Type B pancreatic cell (in vitro differentiated cells): Measurements from ENCODE around the gene OTULINL. TPM values are rescaled to one million over a fixed set of nuclear protein-coding genes. Genes with fewer than 3 reads are reported as not detected.
A peak's percentile ranks its signal among the peaks of the same experiment; 100 is the strongest.

Experiments used
- DNase-seq: peaks from one replicate; pipeline ENCODE4 v3.0.0; 2021; ENCODE audit warnings: mixed read lengths; ENCODE audit not compliant: unreplicated experiment; ENCODE audit errors: extremely low spot score
- H3K27ac Mint-ChIP-seq: 2 replicates; pipeline ENCODE4 v1.8.0; 2021; ENCODE audit warnings: mild to moderate bottlenecking, mixed read lengths
- H3K27me3 Mint-ChIP-seq: 2 replicates; pipeline ENCODE4 v1.8.0; 2021; ENCODE audit warnings: mixed read lengths
- H3K36me3 Mint-ChIP-seq: 2 replicates; pipeline ENCODE4 v1.8.0; 2021; ENCODE audit warnings: mixed read lengths
- H3K4me1 Mint-ChIP-seq: one replicate; pipeline ENCODE4 v1.8.0; 2021; ENCODE audit warnings: mixed read lengths; ENCODE audit not compliant: unreplicated experiment
- H3K4me3 Mint-ChIP-seq: 2 replicates; pipeline ENCODE4 v1.8.0; 2021; ENCODE audit warnings: mild to moderate bottlenecking, mixed read lengths
- H3K9me3 Mint-ChIP-seq: 2 replicates; pipeline ENCODE4 v1.8.0; 2021; ENCODE audit warnings: mixed read lengths
- total RNA-seq: library from RNA; stranded (reverse); gene quantifications from 2 replicates; pipeline ENCODE4 v1.2.1, GENCODE V29; 2021; ENCODE audit warnings: low replicate concordance
- TF ChIP-seq, protein P1 (sequence below): fragments of 200-600 bp; sonication (generic); conservative IDR thresholded peaks from 2 replicates; pipeline ENCODE4 v1.5.0; 2021; ENCODE audit warnings: antibody characterized with exemption, mild to moderate bottlenecking

OTULINL gene
- total RNA-seq, 1 donor from 2014 or later, result 7.1 TPM

- no peak overlapping the region for H3K4me3 Mint-ChIP-seq
- H3K27me3 Mint-ChIP-seq, result peaks cover 4% of the 10 kb centered on the region
- TF ChIP-seq, protein P1, sequence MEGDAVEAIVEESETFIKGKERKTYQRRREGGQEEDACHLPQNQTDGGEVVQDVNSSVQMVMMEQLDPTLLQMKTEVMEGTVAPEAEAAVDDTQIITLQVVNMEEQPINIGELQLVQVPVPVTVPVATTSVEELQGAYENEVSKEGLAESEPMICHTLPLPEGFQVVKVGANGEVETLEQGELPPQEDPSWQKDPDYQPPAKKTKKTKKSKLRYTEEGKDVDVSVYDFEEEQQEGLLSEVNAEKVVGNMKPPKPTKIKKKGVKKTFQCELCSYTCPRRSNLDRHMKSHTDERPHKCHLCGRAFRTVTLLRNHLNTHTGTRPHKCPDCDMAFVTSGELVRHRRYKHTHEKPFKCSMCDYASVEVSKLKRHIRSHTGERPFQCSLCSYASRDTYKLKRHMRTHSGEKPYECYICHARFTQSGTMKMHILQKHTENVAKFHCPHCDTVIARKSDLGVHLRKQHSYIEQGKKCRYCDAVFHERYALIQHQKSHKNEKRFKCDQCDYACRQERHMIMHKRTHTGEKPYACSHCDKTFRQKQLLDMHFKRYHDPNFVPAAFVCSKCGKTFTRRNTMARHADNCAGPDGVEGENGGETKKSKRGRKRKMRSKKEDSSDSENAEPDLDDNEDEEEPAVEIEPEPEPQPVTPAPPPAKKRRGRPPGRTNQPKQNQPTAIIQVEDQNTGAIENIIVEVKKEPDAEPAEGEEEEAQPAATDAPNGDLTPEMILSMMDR, result no peak
- no peak overlapping the region for H3K27ac Mint-ChIP-seq
- no peaks in the 10 kb centered on the region for H3K36me3 Mint-ChIP-seq
- no peak for DNase-seq
- H3K9me3 Mint-ChIP-seq, result no peaks in the 10 kb centered on the region
- H3K4me1 Mint-ChIP-seq, result no peaks in the 10 kb centered on the region
These were observed 9.7 kb upstream of the OTULINL start for GRCh38 chr5:14571901-14572300.

DNA sequence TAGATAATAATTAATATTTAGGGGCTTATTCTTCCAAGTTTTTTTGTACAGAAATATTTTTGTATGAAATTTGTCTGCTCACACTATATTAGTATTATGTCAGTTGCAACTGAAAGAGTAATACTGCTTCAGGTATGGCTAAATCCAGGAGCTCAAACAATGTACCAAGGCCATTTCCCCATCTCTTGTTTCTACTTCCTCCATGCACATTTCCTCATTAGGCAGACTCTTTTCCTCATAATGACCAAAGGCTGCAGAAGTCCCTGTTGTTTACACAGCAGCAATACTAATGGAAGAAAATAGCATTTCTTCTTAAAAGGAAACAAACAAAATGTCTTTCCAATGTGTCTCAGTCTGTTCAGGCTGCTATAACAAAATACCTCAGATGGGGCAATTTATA, 9.2 kb upstream of the OTULINL start:
- TF ChIP-seq, protein P1, result no peak
- Mint-ChIP-seq H3K36me3 (no peaks in the 10 kb centered on the region), H3K9me3 (no peaks in the 10 kb centered on the region), H3K27ac (no peak overlapping the region), H3K27me3 (peaks cover 4% of the 10 kb centered on the region), H3K4me1 (no peaks in the 10 kb centered on the region), H3K4me3 (no peak overlapping the region)
- no peak for DNase-seq

- H3K4me3 Mint-ChIP-seq, result no peak overlapping the region
- peaks cover 7% of the 10 kb centered on the region for H3K27me3 Mint-ChIP-seq
These were observed 8.8 kb upstream of the OTULINL start for GRCh38 chr5:14572836-14573235.

DNA sequence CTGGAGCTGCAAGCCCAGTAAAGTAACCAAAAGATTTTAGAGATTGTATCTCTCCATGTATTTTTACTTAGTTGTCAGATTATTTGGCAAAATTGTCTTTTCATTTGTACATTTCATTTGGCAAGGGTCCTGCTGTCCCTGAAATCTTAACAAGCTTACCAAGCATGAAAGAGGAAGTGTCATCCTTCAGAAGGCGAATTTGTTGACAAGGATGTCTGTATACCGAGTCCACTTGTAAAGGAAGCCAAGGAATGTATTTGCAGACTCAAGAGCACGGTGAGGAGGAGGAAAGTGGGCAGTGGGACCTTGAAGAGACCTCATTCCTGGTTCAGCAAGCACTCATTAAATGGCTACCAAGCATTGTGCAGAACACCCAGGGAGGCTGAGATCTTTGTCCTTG, 7.5 kb upstream of the OTULINL start:
- Mint-ChIP-seq H3K36me3 (no peaks in the 10 kb centered on the region), H3K4me3 (no peak overlapping the region), H3K4me1 (no peaks in the 10 kb centered on the region), H3K27me3 (peaks cover 15% of the 10 kb centered on the region), H3K27ac (peak overlapping the region; percentile 37), H3K9me3 (no peaks in the 10 kb centered on the region)
- TF ChIP-seq, protein P1, result no peak
- DNase-seq, result no peak

More at GRCh38 chr5:14572836-14573235, 8.8 kb upstream of the OTULINL start:
- TF ChIP-seq, protein P1, result no peak
- no peaks in the 10 kb centered on the region for H3K9me3 Mint-ChIP-seq
- H3K36me3 Mint-ChIP-seq, result no peaks in the 10 kb centered on the region
- DNase-seq, result no peak
- no peaks in the 10 kb centered on the region for H3K4me1 Mint-ChIP-seq
- H3K27ac Mint-ChIP-seq, result no peak overlapping the region

- Mint-ChIP-seq H3K9me3 (no peaks in the 10 kb centered on the region), H3K27me3 (peaks cover 22% of the 10 kb centered on the region), H3K4me1 (peaks cover 3% of the 10 kb centered on the region), H3K36me3 (no peaks in the 10 kb centered on the region), H3K27ac (no peak overlapping the region), H3K4me3 (no peak overlapping the region)
- TF ChIP-seq, protein P1, result no peak
- no peak for DNase-seq
These were observed 6.6 kb upstream of the OTULINL start for GRCh38 chr5:14574891-14575508.
